SIG-M5 treated with dmso at 0.1 percent for 504 hours (cell line): Measurements from ENCODE around the gene ARL6.
A peak's percentile ranks its signal among the peaks of the same experiment; 100 is the strongest.

ENCODE experiments used
- DNase-seq: peaks from one replicate; lab custom pipeline; 2025; ENCODE audit not compliant: unreplicated experiment; lab: John Stamatoyannopoulos, UW

ARL6 gene

GRCh38 chr3:97764407-97765238 lies at the start of gene ARL6:
ARL6 (plus strand) TSS chr3:97764758; CDS start chr3:97768108, 3,350 bp downstream.
- peak; percentile 81 for DNase-seq

- peak; percentile 70 for DNase-seq
Observed at GRCh38 chr3:97719156-97719821, 45.3 kb upstream of the ARL6 start.

GRCh38 chr3:97720417-97720816 lies 44.1 kb upstream of the ARL6 start:
- DNase-seq = no peak

GRCh38 chr3:97721446-97721845 lies 43.1 kb upstream of the ARL6 start:
- no peak for DNase-seq

- no peak for DNase-seq
Observed at GRCh38 chr3:97736928-97737327, 27.6 kb upstream of the ARL6 start.

- no peak for DNase-seq
Observed at GRCh38 chr3:97738761-97739160, 25.8 kb upstream of the ARL6 start.

GRCh38 chr3:97742036-97742435 lies 22.5 kb upstream of the ARL6 start:
- no peak for DNase-seq

- no peak for DNase-seq
Observed at GRCh38 chr3:97744289-97744688, 20.3 kb upstream of the ARL6 start.

- DNase-seq = no peak
Observed at GRCh38 chr3:97763586-97764406, 762 bp upstream of the ARL6 start.

- no peak for DNase-seq
Observed at GRCh38 chr3:97765336-97765735, 778 bp downstream of the ARL6 start.

GRCh38 chr3:97772926-97773325 lies 8.4 kb downstream of the ARL6 start:
- no peak for DNase-seq

- DNase-seq = no peak
Observed at GRCh38 chr3:97778152-97778551, 13.6 kb downstream of the ARL6 start.

GRCh38 chr3:97793420-97794019 lies 29.0 kb downstream of the ARL6 start:
- DNase-seq = peak; percentile 71

- no peak for DNase-seq
Observed at GRCh38 chr3:97795951-97796350, 31.4 kb downstream of the ARL6 start.

GRCh38 chr3:97804471-97804870 lies 39.9 kb downstream of the ARL6 start:
- no peak for DNase-seq

GRCh38 chr3:97810779-97811390 lies 46.3 kb downstream of the ARL6 start:
- no peak for DNase-seq

- DNase-seq = no peak
Observed at GRCh38 chr3:97815149-97815917, 50.8 kb downstream of the ARL6 start.

GRCh38 chr3:97816811-97817210 lies 52.3 kb downstream of the ARL6 start:
- no peak for DNase-seq

- DNase-seq = no peak
Observed at GRCh38 chr3:97817965-97818364, 53.4 kb downstream of the ARL6 start.

- no peak for DNase-seq
Observed at GRCh38 chr3:97820780-97821179, 56.2 kb downstream of the ARL6 start.
